ENCODE data around the gene RUNX2.

Gene RUNX2

GRCh38 chr6:45423824-45424450 lies 95.8 kb downstream of the RUNX2 start:
- no peak overlapping the region for H3K27ac ChIP-seq (ENCODE audit: low read depth, low read length)
- H3K9ac ChIP-seq (ENCODE audit: low read length) = no peak overlapping the region
- H3K4me3 ChIP-seq (ENCODE audit: low read depth, low read length) = peak overlapping the region; percentile 81
- H3K27me3 ChIP-seq (ENCODE audit: control insufficient read depth, insufficient read depth, low read length) = peaks cover 79% of the 10 kb centered on the region
- no peaks in the 10 kb centered on the region for H3K9me3 ChIP-seq (ENCODE audit: control insufficient read depth, insufficient read depth, low read depth, low read length)
- H3K4me1 ChIP-seq (ENCODE audit: control insufficient read depth, insufficient read depth, low read length) = peaks cover 18% of the 10 kb centered on the region
- no peaks in the 10 kb centered on the region for H3K36me3 ChIP-seq (ENCODE audit: control insufficient read depth, insufficient read depth, low read length)

GRCh38 chr6:45424451-45424861 lies 96.3 kb downstream of the RUNX2 start:
- H3K36me3 ChIP-seq (ENCODE audit: control insufficient read depth, insufficient read depth, low read length) = no peaks in the 10 kb centered on the region
- H3K9ac ChIP-seq (ENCODE audit: low read length) = no peak overlapping the region
- H3K27ac ChIP-seq (ENCODE audit: low read depth, low read length) = no peak overlapping the region
- H3K27me3 ChIP-seq (ENCODE audit: control insufficient read depth, insufficient read depth, low read length) = peaks cover 74% of the 10 kb centered on the region
- H3K9me3 ChIP-seq (ENCODE audit: control insufficient read depth, insufficient read depth, low read depth, low read length) = no peaks in the 10 kb centered on the region
- peaks cover 14% of the 10 kb centered on the region for H3K4me1 ChIP-seq (ENCODE audit: control insufficient read depth, insufficient read depth, low read length)
- H3K4me3 ChIP-seq (ENCODE audit: low read depth, low read length) = peak overlapping the region; percentile 81

GRCh38 chr6:45426251-45426650 lies 98.1 kb downstream of the RUNX2 start:
- H3K9me3 ChIP-seq (ENCODE audit: control insufficient read depth, insufficient read depth, low read depth, low read length) = no peaks in the 10 kb centered on the region
- H3K27me3 ChIP-seq (ENCODE audit: control insufficient read depth, insufficient read depth, low read length) = peaks cover 56% of the 10 kb centered on the region
- H3K9ac ChIP-seq (ENCODE audit: low read length) = no peak overlapping the region
- H3K4me3 ChIP-seq (ENCODE audit: low read depth, low read length) = no peak overlapping the region
- no peak overlapping the region for H3K27ac ChIP-seq (ENCODE audit: low read depth, low read length)
- H3K4me1 ChIP-seq (ENCODE audit: control insufficient read depth, insufficient read depth, low read length) = peaks cover 3% of the 10 kb centered on the region
- H3K36me3 ChIP-seq (ENCODE audit: control insufficient read depth, insufficient read depth, low read length) = no peaks in the 10 kb centered on the region

- H3K4me3 ChIP-seq (ENCODE audit: low read depth, low read length) = no peak overlapping the region
These were observed 99.6 kb downstream of the RUNX2 start for GRCh38 chr6:45427726-45428125.

GRCh38 chr6:45428727-45429126 lies 100.6 kb downstream of the RUNX2 start:
- Histone ChIP-seq H3K27me3 (ENCODE audit: control insufficient read depth, insufficient read depth, low read length) (peaks cover 32% of the 10 kb centered on the region), H3K36me3 (ENCODE audit: control insufficient read depth, insufficient read depth, low read length) (no peaks in the 10 kb centered on the region), H3K4me1 (ENCODE audit: control insufficient read depth, insufficient read depth, low read length) (no peaks in the 10 kb centered on the region), H3K9me3 (ENCODE audit: control insufficient read depth, insufficient read depth, low read depth, low read length) (no peaks in the 10 kb centered on the region), H3K4me3 (ENCODE audit: low read depth, low read length) (no peak overlapping the region), H3K9ac (ENCODE audit: low read length) (no peak overlapping the region), H3K27ac (ENCODE audit: low read depth, low read length) (no peak overlapping the region)

More at GRCh38 chr6:45427726-45428125, 99.6 kb downstream of the RUNX2 start:
- no peaks in the 10 kb centered on the region for H3K9me3 ChIP-seq (ENCODE audit: control insufficient read depth, insufficient read depth, low read depth, low read length)
- peaks cover 42% of the 10 kb centered on the region for H3K27me3 ChIP-seq (ENCODE audit: control insufficient read depth, insufficient read depth, low read length)
- no peaks in the 10 kb centered on the region for H3K36me3 ChIP-seq (ENCODE audit: control insufficient read depth, insufficient read depth, low read length)
- no peak overlapping the region for H3K27ac ChIP-seq (ENCODE audit: low read depth, low read length)
- H3K4me1 ChIP-seq (ENCODE audit: control insufficient read depth, insufficient read depth, low read length) = no peaks in the 10 kb centered on the region
- H3K9ac ChIP-seq (ENCODE audit: low read length) = no peak overlapping the region

GRCh38 chr6:45430590-45431202 lies 102.6 kb downstream of the RUNX2 start:
- H3K27ac ChIP-seq (ENCODE audit: low read depth, low read length) = no peak overlapping the region
- H3K4me3 ChIP-seq (ENCODE audit: low read depth, low read length) = no peak overlapping the region
- no peak overlapping the region for H3K9ac ChIP-seq (ENCODE audit: low read length)
- H3K4me1 ChIP-seq (ENCODE audit: control insufficient read depth, insufficient read depth, low read length) = no peaks in the 10 kb centered on the region
- no peaks in the 10 kb centered on the region for H3K36me3 ChIP-seq (ENCODE audit: control insufficient read depth, insufficient read depth, low read length)
- peaks cover 12% of the 10 kb centered on the region for H3K27me3 ChIP-seq (ENCODE audit: control insufficient read depth, insufficient read depth, low read length)
- H3K9me3 ChIP-seq (ENCODE audit: control insufficient read depth, insufficient read depth, low read depth, low read length) = no peaks in the 10 kb centered on the region

GRCh38 chr6:45431317-45432065 lies 103.4 kb downstream of the RUNX2 start:
- Histone ChIP-seq H3K9ac (ENCODE audit: low read length) (no peak overlapping the region), H3K27ac (ENCODE audit: low read depth, low read length) (no peak overlapping the region), H3K27me3 (ENCODE audit: control insufficient read depth, insufficient read depth, low read length) (peaks cover 4% of the 10 kb centered on the region), H3K4me1 (ENCODE audit: control insufficient read depth, insufficient read depth, low read length) (peaks cover under 1% of the 10 kb centered on the region; the same call in 1 of the 2 replicates), H3K9me3 (ENCODE audit: control insufficient read depth, insufficient read depth, low read depth, low read length) (no peaks in the 10 kb centered on the region), H3K36me3 (ENCODE audit: control insufficient read depth, insufficient read depth, low read length) (no peaks in the 10 kb centered on the region), H3K4me3 (ENCODE audit: low read depth, low read length) (no peak overlapping the region)

- Histone ChIP-seq H3K27ac (ENCODE audit: low read depth, low read length) (no peak overlapping the region), H3K9ac (ENCODE audit: low read length) (no peak overlapping the region), H3K9me3 (ENCODE audit: control insufficient read depth, insufficient read depth, low read depth, low read length) (no peaks in the 10 kb centered on the region), H3K4me1 (ENCODE audit: control insufficient read depth, insufficient read depth, low read length) (peaks cover 9% of the 10 kb centered on the region; the same call in 1 of the 2 replicates), H3K36me3 (ENCODE audit: control insufficient read depth, insufficient read depth, low read length) (no peaks in the 10 kb centered on the region), H3K4me3 (ENCODE audit: low read depth, low read length) (no peak overlapping the region), H3K27me3 (ENCODE audit: control insufficient read depth, insufficient read depth, low read length) (no peaks in the 10 kb centered on the region)
These were observed 104.8 kb downstream of the RUNX2 start for GRCh38 chr6:45432977-45433376.

GRCh38 chr6:45433533-45434380 lies 105.6 kb downstream of the RUNX2 start:
- H3K9me3 ChIP-seq (ENCODE audit: control insufficient read depth, insufficient read depth, low read depth, low read length) = no peaks in the 10 kb centered on the region
- H3K36me3 ChIP-seq (ENCODE audit: control insufficient read depth, insufficient read depth, low read length) = no peaks in the 10 kb centered on the region
- H3K9ac ChIP-seq (ENCODE audit: low read length) = no peak overlapping the region
- no peaks in the 10 kb centered on the region for H3K27me3 ChIP-seq (ENCODE audit: control insufficient read depth, insufficient read depth, low read length)
- peaks cover 9% of the 10 kb centered on the region; the same call in 1 of the 2 replicates for H3K4me1 ChIP-seq (ENCODE audit: control insufficient read depth, insufficient read depth, low read length)
- no peak overlapping the region for H3K27ac ChIP-seq (ENCODE audit: low read depth, low read length)
- H3K4me3 ChIP-seq (ENCODE audit: low read depth, low read length) = no peak overlapping the region

GRCh38 chr6:45434381-45434700 lies 106.2 kb downstream of the RUNX2 start:
- H3K9ac ChIP-seq (ENCODE audit: low read length) = no peak overlapping the region
- peaks cover 9% of the 10 kb centered on the region; the same call in 1 of the 2 replicates for H3K4me1 ChIP-seq (ENCODE audit: control insufficient read depth, insufficient read depth, low read length)
- H3K9me3 ChIP-seq (ENCODE audit: control insufficient read depth, insufficient read depth, low read depth, low read length) = no peaks in the 10 kb centered on the region
- no peaks in the 10 kb centered on the region for H3K36me3 ChIP-seq (ENCODE audit: control insufficient read depth, insufficient read depth, low read length)
- H3K4me3 ChIP-seq (ENCODE audit: low read depth, low read length) = no peak overlapping the region
- H3K27me3 ChIP-seq (ENCODE audit: control insufficient read depth, insufficient read depth, low read length) = no peaks in the 10 kb centered on the region
- H3K27ac ChIP-seq (ENCODE audit: low read depth, low read length) = no peak overlapping the region

Measured in HUES6 (cell line).